Ovary (tissue), 3 donors: ENCODE data around the gene NSL1.

ENCODE experiments used
- CTCF ChIP-seq, 3 donors: fragments of 450-650 bp in 2 of 3; fragments of 200-600 bp in 1 of 3; IDR thresholded peaks; one replicate each; pipeline versions ENCODE4 v1.5.1 to v1.8.0; 2016 to 2022; ENCODE audit warnings: antibody characterized with exemption in 3 of 3, mild to moderate bottlenecking in 1 of 3
- EP300 ChIP-seq: sonication (generic); formaldehyde crosslinking; IDR thresholded peaks from one replicate; pipeline ENCODE4 v1.6.1; 2017; ENCODE audit warnings: antibody characterized with exemption
- POLR2A ChIP-seq: fragments of 450-650 bp; IDR thresholded peaks from one replicate; pipeline ENCODE4 v1.6.1; 2017; ENCODE audit warnings: antibody characterized with exemption, mild to moderate bottlenecking, moderate library complexity
- donor health status: DM: no; HTN: no; CAD: no.

DNA sequence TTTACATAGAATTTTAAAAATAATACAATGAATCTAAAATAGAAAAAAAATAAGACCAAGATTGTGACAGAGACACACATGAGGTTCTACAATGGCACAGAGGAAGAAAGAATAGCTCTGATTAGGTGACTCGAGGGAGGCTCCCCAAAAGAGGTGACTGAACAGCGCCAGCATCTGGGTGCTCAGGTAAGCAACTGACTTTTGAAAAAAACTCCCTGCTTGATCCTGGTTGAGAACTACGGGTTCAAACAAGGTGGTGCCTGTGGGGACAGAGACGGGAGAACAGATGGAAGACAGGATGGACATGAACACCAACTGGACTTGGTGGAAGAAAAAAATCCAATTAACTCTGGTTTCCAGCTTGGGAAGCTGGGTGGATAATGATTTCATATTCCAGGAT lies 114.4 kb downstream of the NSL1 start:
- TF ChIP-seq CTCF (IDR thresholded peaks at IDR 0.05) (no peak), POLR2A (no peak), EP300 (no peak)
